Memory B cell (primary cell): ENCODE results near the gene HIVEP3.

Experiments
- ATAC-seq: fragments of 150-1000 bp; cut with Tn5 transposase; 2 replicates; pipeline ENCODE4 v1.10.0; 2021; ENCODE audit warnings: low read depth, mild to moderate bottlenecking, moderate library complexity
- DNase-seq, 2 donors: peaks; one replicate each; pipeline ENCODE4 v3.0.0; 2022; ENCODE audit warnings: low spot score in 2 of 2
- H3K27ac Mint-ChIP-seq: one replicate; pipeline ENCODE4 v1.8.0; 2022; ENCODE audit warnings: mild to moderate bottlenecking, moderate library complexity, mixed read lengths
- H3K27me3 Mint-ChIP-seq: one replicate; pipeline ENCODE4 v1.8.0; 2022; ENCODE audit warnings: mixed read lengths
- H3K36me3 Mint-ChIP-seq: one replicate; pipeline ENCODE4 v1.8.0; 2022; ENCODE audit warnings: mild to moderate bottlenecking, mixed read lengths
- H3K4me1 Mint-ChIP-seq: one replicate; pipeline ENCODE4 v1.8.0; 2022; ENCODE audit warnings: mixed read lengths
- H3K4me3 Mint-ChIP-seq: one replicate; pipeline ENCODE4 v1.8.0; 2022; ENCODE audit warnings: mild to moderate bottlenecking, moderate library complexity, mixed read lengths
- H3K9me3 Mint-ChIP-seq: one replicate; pipeline ENCODE4 v1.8.0; 2022; ENCODE audit warnings: mixed read lengths

Gene HIVEP3

DNA sequence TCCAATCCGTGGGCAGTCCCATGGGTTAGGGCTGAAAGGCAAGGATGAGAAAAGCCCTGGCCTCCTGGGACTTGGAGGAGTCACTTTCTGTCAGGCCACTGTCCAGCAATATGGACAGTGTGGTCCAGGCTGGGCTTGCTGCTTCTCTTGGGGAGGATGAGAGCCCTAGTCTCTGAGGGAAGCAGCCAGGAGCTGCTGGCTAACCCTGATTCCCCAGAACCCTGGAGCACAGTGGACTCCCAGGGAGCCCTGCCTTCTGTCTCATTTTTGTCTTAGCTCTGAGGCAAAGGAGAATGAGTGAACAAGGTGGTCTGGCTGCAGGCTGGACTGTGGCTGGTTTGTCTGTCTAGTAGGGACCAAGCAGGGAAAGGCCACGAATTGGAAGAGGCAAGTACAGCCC lies 410.4 kb downstream of the HIVEP3 start:
- DNase-seq (no peak), ATAC-seq (no peak)
- no peaks in the 10 kb centered on the region for H3K9me3 Mint-ChIP-seq
- H3K4me1 Mint-ChIP-seq: peaks cover 8% of the 10 kb centered on the region
- H3K27ac Mint-ChIP-seq: no peak overlapping the region
- H3K27me3 Mint-ChIP-seq: no peaks in the 10 kb centered on the region
- H3K36me3 Mint-ChIP-seq: peaks cover 12% of the 10 kb centered on the region
- H3K4me3 Mint-ChIP-seq: no peak overlapping the region

DNA sequence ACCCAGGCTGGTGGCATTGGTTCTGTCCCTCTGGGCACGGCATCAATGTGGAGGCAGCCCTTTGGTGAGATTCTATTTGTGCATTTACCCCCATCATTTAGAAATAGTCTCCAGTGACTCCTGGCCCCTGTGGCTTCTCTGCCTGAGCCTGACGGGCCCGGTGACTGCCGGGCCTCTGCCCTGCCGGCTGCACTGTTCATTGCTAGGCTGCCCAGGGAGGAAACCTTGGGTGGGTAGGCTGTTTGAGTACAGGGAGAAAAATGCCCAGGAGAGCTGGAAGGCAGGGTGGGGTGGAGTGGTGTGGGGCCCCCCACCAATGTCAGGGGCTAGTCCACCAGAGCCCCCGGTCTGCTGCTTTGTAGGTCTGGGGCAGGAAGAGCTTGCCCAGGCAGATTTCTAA lies 410.9 kb downstream of the HIVEP3 start:
- Mint-ChIP-seq H3K9me3 (no peaks in the 10 kb centered on the region), H3K27me3 (no peaks in the 10 kb centered on the region), H3K4me1 (peaks cover 8% of the 10 kb centered on the region), H3K4me3 (no peak overlapping the region), H3K36me3 (peaks cover 12% of the 10 kb centered on the region), H3K27ac (no peak overlapping the region)
- DNase-seq: no peak
- no peak for ATAC-seq

DNA sequence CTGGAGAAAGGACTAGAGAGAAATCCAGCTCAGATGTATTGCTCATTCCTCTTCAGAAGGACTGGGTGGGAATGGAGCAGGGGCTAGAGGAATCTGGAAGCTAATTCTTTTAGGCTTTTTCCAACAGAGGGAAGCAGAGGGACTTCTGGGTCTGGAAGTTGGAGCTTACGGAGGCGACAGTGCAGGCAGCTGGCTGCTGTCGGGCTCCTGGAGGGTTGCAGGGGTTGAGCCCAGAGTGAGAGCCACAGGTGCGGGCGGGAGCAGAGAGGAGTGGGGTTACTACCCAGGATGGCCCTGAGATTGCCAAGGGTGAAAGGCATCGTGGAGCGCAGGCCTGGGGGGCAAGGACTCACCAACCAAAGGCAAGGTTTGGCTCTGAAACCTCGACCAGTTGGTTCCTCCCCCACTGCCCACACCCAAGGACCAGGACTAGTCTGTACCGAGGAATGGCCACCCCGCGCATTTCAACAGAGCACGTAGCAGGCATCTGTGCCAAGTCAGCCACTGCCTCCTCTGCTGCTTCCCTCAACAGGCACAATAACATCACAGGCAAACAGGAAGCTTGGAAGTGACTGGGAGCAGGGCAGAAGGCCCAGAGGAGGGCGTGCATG lies 411.5 kb downstream of the HIVEP3 start:
- no peak for DNase-seq
- H3K4me3 Mint-ChIP-seq: no peak overlapping the region
- peaks cover 8% of the 10 kb centered on the region for H3K4me1 Mint-ChIP-seq
- ATAC-seq: no peak
- no peaks in the 10 kb centered on the region for H3K27me3 Mint-ChIP-seq
- peaks cover 11% of the 10 kb centered on the region for H3K36me3 Mint-ChIP-seq
- no peaks in the 10 kb centered on the region for H3K9me3 Mint-ChIP-seq
- no peak overlapping the region for H3K27ac Mint-ChIP-seq

DNA sequence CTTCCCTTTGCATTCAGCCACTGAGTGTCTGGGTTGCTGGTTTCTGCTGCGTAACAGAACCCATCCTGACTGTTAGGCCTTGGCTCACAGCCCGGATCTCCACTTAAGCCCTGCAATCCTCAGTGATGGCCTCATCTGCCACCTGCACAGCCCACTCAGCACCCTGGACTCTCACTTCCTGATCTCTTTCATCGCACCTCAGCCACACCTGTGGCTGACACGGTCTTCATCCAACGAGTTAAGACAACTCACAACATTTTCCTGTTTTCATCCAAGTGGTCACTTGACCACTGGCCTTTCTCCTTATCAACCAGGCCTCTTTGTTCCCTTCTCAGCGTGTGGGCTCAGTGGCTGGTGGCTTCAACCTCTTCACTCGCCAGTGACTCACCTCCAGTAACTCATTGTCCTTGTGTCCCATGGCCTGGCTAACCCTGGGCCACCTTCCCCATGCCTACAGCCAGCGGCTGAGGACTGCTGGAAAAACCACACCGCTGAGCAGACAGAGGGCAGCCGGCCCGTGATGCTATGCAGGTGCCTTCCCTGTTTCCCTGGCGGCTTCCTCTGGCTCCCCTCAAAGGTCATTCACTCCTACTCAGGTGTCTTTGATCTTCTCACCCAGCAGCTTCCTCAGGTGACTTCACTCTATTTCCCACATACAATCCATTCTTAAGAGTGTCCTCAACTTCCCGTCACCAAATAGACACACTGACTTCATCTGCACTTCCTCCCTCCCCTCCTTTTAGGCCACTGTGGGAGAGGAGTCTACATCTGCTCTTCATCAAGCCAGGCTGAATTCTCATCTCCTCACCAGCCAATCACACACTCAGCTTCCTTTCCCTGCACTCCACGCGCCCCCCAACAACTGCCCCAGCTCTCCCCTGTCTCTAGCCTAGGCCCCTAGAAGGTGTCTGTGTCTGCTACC lies 414.3 kb downstream of the HIVEP3 start:
- Mint-ChIP-seq H3K27ac (no peak overlapping the region), H3K9me3 (no peaks in the 10 kb centered on the region), H3K4me3 (no peak overlapping the region), H3K27me3 (no peaks in the 10 kb centered on the region), H3K36me3 (no peaks in the 10 kb centered on the region), H3K4me1 (peaks cover 8% of the 10 kb centered on the region)
- ATAC-seq (no peak), DNase-seq (no peak)

DNA sequence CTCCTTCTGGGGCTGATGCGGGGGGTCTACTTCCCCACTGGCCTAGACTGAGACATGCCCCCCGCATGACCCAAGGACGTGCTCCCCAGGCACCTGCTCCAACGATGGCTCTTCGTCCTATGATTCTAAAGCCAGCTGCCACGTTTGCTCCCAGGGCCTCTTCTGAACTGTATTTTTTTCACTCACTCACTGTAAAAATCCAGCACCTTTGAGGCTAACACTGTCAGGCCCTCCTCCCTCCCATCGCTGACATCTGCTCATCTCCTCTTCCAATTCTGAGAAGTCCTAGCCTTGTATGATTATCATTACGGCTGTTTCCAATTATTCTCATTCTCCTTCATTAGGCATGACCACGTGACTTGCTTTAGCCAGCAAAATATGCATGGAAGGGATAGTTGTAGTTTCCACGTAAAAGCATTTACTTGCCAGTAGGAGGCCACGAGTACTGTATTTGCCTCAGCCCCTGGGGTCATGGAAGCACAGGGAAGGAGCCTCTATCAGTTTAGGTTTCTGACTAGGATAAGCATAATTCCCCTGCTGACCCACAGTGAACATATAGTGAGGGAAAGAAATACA lies 415.1 kb downstream of the HIVEP3 start:
- H3K4me3 Mint-ChIP-seq: no peak overlapping the region
- H3K9me3 Mint-ChIP-seq: no peaks in the 10 kb centered on the region
- ATAC-seq (no peak), DNase-seq (no peak)
- peaks cover 8% of the 10 kb centered on the region for H3K4me1 Mint-ChIP-seq
- H3K27me3 Mint-ChIP-seq: no peaks in the 10 kb centered on the region
- H3K36me3 Mint-ChIP-seq: no peaks in the 10 kb centered on the region
- no peak overlapping the region for H3K27ac Mint-ChIP-seq

DNA sequence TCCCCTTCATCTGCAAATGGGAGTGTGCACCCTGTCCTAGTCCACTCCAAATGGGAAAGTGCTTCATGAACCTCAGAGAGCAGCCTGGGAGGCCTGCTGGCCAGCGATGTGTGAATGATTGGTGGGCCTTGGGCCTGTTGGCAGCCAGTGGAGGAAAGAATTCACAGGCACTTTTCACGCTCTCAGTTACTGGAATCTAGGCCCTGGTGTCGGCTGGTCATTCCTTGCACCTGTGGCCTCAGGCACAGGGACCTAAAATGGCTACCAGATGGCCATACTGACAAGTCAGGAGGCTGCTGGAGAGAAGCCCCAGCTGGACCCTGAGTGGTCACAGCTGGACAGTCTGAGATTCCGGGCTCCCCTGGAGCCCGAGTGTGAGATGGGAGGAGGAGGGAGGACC lies 415.8 kb downstream of the HIVEP3 start:
- Mint-ChIP-seq H3K36me3 (no peaks in the 10 kb centered on the region), H3K27me3 (no peaks in the 10 kb centered on the region), H3K4me3 (no peak overlapping the region), H3K9me3 (no peaks in the 10 kb centered on the region), H3K27ac (no peak overlapping the region), H3K4me1 (peaks cover 8% of the 10 kb centered on the region)
- ATAC-seq: no peak
- no peak for DNase-seq

DNA sequence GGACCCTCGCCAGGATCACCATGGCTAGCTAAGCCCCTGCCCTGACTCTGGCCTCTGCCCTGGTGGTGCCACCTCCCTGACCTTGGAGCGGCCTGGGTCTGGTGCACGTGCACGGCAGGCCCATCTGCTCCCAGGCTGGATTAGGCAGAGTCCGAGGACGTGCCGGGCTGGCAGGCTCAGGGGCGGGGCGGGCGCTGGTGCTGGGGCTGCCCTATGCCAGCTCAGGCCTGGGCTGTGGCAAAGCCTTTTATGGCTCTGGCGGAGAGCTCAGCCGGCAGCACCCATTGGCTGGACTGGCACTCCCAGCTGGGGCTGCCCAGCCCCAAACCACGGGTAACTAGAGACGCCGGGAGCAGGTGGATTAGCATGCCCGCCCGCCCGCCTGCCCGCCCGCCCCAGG lies 417.1 kb downstream of the HIVEP3 start:
- no peaks in the 10 kb centered on the region for H3K36me3 Mint-ChIP-seq

DNA sequence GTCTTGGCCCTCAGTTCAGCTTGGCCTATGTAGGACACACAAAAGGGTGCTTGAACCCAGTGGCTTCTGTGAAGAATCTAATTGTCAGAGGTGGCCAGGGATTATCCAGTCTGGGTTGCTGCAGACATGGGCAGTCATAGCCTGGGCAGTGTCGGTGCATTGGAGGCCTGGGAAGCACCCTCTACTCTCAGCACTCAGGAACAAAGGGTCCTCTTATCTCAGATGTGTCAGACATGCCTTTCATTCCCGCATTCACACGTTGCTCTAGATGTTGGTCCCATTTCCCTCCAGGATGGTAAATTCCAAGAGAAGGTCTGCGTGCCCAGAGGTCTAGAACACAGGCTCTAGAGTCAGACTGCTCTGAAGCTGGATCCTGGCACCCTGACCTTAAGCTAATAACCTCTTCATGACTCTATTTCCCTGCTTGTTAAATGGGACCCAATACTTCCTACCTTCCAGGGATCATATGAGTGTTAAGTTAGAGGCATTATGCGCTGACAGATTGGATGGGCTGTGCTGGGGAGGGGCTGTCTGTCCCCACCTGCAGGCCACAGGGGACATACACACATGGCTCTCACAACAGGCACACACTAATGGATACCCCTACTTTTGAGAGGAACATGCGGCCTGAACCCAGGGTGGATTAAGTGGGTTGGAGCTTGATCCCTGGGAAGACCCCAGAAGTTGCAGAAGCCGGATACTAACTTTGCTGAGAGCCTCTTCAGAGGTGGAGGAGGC lies 417.8 kb downstream of the HIVEP3 start:
- Mint-ChIP-seq H3K36me3 (no peaks in the 10 kb centered on the region), H3K4me3 (no peak overlapping the region), H3K9me3 (no peaks in the 10 kb centered on the region), H3K27me3 (no peaks in the 10 kb centered on the region), H3K4me1 (peaks cover 8% of the 10 kb centered on the region), H3K27ac (no peak overlapping the region)
- DNase-seq: no peak
- no peak for ATAC-seq

More for the DNA sequence above, 417.1 kb downstream of the HIVEP3 start:
- Mint-ChIP-seq H3K27me3 (no peaks in the 10 kb centered on the region), H3K27ac (no peak overlapping the region), H3K4me3 (no peak overlapping the region), H3K9me3 (no peaks in the 10 kb centered on the region), H3K4me1 (peaks cover 8% of the 10 kb centered on the region)
- DNase-seq: no peak
- ATAC-seq: no peak

DNA sequence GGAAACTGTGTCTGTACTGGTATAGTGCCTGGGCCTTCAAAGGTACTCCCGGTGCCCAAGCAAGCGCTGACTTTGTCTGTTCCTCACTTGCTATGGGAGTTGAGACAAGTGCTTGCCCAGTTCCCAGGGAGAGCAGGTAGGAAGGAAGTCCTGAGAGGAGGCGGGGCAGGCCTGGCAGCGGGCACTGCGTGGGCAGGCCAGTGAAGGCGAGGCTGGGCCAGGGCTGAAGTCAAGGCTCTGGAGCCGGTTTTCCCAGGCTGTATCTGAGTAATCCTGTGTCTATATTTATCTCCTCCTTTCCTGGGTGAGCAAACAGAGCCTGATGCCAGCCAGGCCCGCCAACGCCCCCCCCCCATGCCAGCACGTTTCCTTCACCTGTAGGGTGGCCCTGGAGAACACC lies 418.3 kb downstream of the HIVEP3 start:
- H3K27ac Mint-ChIP-seq: no peak overlapping the region
- no peak for ATAC-seq
- H3K9me3 Mint-ChIP-seq: no peaks in the 10 kb centered on the region
- no peak for DNase-seq
- H3K27me3 Mint-ChIP-seq: peaks cover 3% of the 10 kb centered on the region
- no peak overlapping the region for H3K4me3 Mint-ChIP-seq
- no peaks in the 10 kb centered on the region for H3K36me3 Mint-ChIP-seq
- peaks cover 12% of the 10 kb centered on the region for H3K4me1 Mint-ChIP-seq

DNA sequence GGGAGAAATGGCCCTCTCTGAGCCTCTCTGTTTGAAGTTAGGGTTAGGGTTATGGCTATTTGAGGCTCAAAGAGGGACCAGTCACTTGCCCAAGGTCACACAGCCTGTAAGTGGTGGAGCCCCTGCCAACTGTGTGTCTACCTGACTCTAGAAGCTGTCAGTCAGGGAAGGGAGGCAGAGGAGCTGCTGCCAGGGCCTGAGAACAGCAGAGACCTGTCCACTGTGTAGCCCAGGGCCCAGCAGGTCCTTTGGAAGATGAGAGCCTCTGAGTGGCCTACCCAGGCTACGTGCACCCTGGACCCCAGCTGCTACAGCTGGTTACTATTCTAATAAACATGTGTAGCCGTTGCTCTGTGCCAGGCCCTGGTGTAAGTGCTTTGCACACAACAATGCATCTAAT lies 419.1 kb downstream of the HIVEP3 start:
- DNase-seq (no peak), ATAC-seq (no peak)
- Mint-ChIP-seq H3K9me3 (no peaks in the 10 kb centered on the region), H3K4me3 (no peak overlapping the region), H3K27me3 (peaks cover 7% of the 10 kb centered on the region), H3K36me3 (no peaks in the 10 kb centered on the region), H3K4me1 (peaks cover 9% of the 10 kb centered on the region), H3K27ac (no peak overlapping the region)

DNA sequence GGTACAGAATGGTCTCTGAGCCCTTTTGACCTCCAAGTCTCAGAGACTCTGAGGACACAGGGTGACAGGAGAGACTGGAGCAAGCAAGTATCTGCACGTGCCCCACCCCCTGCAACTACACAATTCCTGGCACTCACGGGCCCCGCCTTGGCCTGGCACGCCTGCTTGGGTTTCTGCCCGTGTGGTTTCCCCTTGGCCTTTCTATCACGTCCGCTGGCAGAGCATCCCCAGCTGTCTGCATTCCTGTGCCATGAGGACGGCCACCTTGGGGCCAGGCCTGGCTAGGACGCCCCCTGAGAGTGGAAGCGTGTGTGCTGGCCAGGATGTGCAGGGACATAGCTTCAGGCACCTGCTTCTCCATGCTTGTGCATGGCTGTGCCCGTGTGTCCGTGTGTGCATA lies 419.9 kb downstream of the HIVEP3 start:
- Mint-ChIP-seq H3K4me3 (no peak overlapping the region), H3K27me3 (peaks cover 8% of the 10 kb centered on the region), H3K4me1 (peaks cover 5% of the 10 kb centered on the region), H3K9me3 (no peaks in the 10 kb centered on the region), H3K36me3 (no peaks in the 10 kb centered on the region), H3K27ac (no peak overlapping the region)
- no peak for DNase-seq
- ATAC-seq: no peak

DNA sequence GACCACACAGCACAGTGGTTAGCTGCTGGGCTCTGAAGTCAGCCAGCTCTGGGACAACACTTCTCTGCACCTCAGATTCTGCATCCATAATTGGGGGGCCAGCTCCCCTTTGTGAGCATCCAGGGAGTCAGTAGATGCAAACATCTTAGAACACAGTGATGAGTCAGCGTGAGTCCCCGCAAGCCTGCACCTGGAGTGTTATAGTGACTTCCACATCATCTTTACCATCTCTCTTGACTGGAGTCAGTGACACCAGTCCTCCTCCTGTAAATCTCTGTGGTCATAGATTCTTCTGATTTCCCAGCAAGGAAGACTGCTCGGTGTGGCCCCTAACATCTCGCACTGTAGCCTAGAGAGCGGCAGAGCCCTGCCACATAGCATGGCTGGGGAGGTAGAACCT lies 420.3 kb downstream of the HIVEP3 start:
- H3K9me3 Mint-ChIP-seq: no peaks in the 10 kb centered on the region
- peaks cover 8% of the 10 kb centered on the region for H3K27me3 Mint-ChIP-seq
- peaks cover 5% of the 10 kb centered on the region for H3K4me1 Mint-ChIP-seq
- ATAC-seq: no peak
- DNase-seq: no peak
- no peak overlapping the region for H3K27ac Mint-ChIP-seq
- no peaks in the 10 kb centered on the region for H3K36me3 Mint-ChIP-seq
- H3K4me3 Mint-ChIP-seq: no peak overlapping the region

DNA sequence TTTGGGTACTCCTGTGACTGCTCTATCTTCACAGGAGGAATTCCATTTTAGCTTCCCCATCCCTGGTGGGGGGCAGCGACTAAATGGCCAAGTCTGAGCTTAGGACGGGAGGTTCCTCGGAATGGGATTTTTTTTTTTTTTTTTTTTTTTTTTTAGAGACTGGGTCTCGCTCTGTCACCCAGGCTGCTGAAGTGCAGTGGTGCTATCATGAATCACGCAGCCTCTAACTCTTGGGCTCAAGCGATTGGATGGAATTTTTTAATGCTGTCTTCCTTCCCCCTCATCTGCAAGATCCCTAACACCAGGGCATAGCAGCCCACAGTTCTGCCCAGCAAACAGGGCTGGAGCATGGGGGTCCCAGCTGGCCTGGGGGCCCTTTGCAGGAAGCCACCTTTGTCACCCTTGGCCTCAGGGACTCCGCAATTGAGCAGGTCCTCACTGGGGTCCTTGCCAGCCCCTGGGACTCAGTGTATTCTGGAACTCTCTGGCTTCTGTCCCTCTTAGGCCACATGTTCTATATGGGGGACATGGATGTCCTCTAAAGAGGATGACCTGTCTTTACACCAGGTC lies 421.2 kb downstream of the HIVEP3 start:
- Mint-ChIP-seq H3K9me3 (no peaks in the 10 kb centered on the region), H3K27ac (no peak overlapping the region), H3K36me3 (no peaks in the 10 kb centered on the region), H3K4me3 (no peak overlapping the region), H3K4me1 (peaks cover 5% of the 10 kb centered on the region), H3K27me3 (peaks cover 8% of the 10 kb centered on the region)
- no peak for DNase-seq
- ATAC-seq: no peak

DNA sequence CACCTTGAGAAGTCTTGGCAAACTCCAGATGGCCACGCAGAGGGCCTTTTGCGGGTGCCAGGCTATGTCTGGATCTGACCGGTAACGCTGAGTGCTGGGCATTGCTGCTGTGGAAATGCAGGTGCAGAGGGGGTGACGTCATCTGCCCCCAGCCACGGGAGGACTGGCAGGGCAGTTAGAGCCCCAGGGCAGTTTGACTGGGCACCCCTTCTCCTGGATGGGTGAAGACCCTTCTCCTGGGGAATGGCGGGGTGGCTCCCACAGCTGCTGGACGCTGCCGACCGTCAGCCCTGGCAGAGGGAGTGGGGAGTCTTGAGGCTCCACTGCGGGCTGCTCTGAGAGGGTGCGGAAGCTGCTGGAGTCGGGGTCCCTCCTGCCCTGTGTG lies 421.7 kb downstream of the HIVEP3 start:
- no peak overlapping the region for H3K4me3 Mint-ChIP-seq

More for the DNA sequence above, 421.7 kb downstream of the HIVEP3 start:
- no peak for DNase-seq
- no peak for ATAC-seq
- peaks cover 8% of the 10 kb centered on the region for H3K27me3 Mint-ChIP-seq
- peaks cover 5% of the 10 kb centered on the region for H3K4me1 Mint-ChIP-seq
- H3K9me3 Mint-ChIP-seq: no peaks in the 10 kb centered on the region
- no peak overlapping the region for H3K27ac Mint-ChIP-seq
- H3K36me3 Mint-ChIP-seq: no peaks in the 10 kb centered on the region
